ENCODE measurements around the gene CFAP157.

Gene CFAP157

GRCh38 chr9:127716412-127716811 is 9.6 kb downstream of the CFAP157 start:
- Histone ChIP-seq H3K79me2 (ENCODE audit: insufficient read depth, low read depth) (no peaks in the 10 kb centered on the region), H3K4me3 (IDR thresholded peaks at IDR 0.05; ENCODE audit: insufficient read depth, low read depth, low read length) (no peak overlapping the region)

GRCh38 chr9:127717766-127718165 is 11.0 kb downstream of the CFAP157 start:
- Histone ChIP-seq H3K4me1 (ENCODE audit: low read depth, poor library complexity, severe bottlenecking) (peaks cover 8% of the 10 kb centered on the region), H3K79me2 (ENCODE audit: insufficient read depth, low read depth) (no peaks in the 10 kb centered on the region), H3K4me2 (no peak overlapping the region), H4K20me1 (ENCODE audit: insufficient read depth) (no peaks in the 10 kb centered on the region), H3K27ac (no peak overlapping the region), H3K36me3 (ENCODE audit: insufficient read depth) (no peaks in the 10 kb centered on the region), H2AFZ (ENCODE audit: low read depth) (no peak overlapping the region), H3K27me3 (ENCODE audit: insufficient read depth, low read depth) (no peaks in the 10 kb centered on the region), H3K9ac (no peak overlapping the region), H3K4me3 (IDR thresholded peaks at IDR 0.05; ENCODE audit: insufficient read depth, low read depth, low read length) (no peak overlapping the region)
- TF ChIP-seq CTCF (conservative IDR thresholded peaks at IDR 0.05; ENCODE audit: low read depth, low read length): no peak

More at GRCh38 chr9:127716412-127716811, 9.6 kb downstream of the CFAP157 start:
- Histone ChIP-seq H3K4me2 (peak overlapping the region; percentile 62; the same call in 1 of the 2 replicates), H4K20me1 (ENCODE audit: insufficient read depth) (no peaks in the 10 kb centered on the region), H2AFZ (ENCODE audit: low read depth) (peak overlapping the region; percentile 94), H3K9ac (peak overlapping the region; percentile 80; the same call in 1 of the 2 replicates), H3K4me1 (ENCODE audit: low read depth, poor library complexity, severe bottlenecking) (peaks cover 10% of the 10 kb centered on the region), H3K27me3 (ENCODE audit: insufficient read depth, low read depth) (no peaks in the 10 kb centered on the region), H3K36me3 (ENCODE audit: insufficient read depth) (no peaks in the 10 kb centered on the region), H3K27ac (no peak overlapping the region)
- TF ChIP-seq CTCF (conservative IDR thresholded peaks at IDR 0.05; ENCODE audit: low read depth, low read length): no peak

- no peak for TF ChIP-seq CTCF (conservative IDR thresholded peaks at IDR 0.05; ENCODE audit: low read depth, low read length)
- H3K9ac ChIP-seq: no peak overlapping the region
- H3K4me2 ChIP-seq: no peak overlapping the region
- no peak overlapping the region for H2AFZ ChIP-seq (ENCODE audit: low read depth)
- no peak overlapping the region for H3K27ac ChIP-seq
- H3K4me3 ChIP-seq (IDR thresholded peaks at IDR 0.05; ENCODE audit: insufficient read depth, low read depth, low read length): no peak overlapping the region
- H3K4me1 ChIP-seq (ENCODE audit: low read depth, poor library complexity, severe bottlenecking): peaks cover 5% of the 10 kb centered on the region
- H3K27me3 ChIP-seq (ENCODE audit: insufficient read depth, low read depth): no peaks in the 10 kb centered on the region
- no peaks in the 10 kb centered on the region for H3K36me3 ChIP-seq (ENCODE audit: insufficient read depth)
- no peaks in the 10 kb centered on the region for H4K20me1 ChIP-seq (ENCODE audit: insufficient read depth)
- H3K79me2 ChIP-seq (ENCODE audit: insufficient read depth, low read depth): no peaks in the 10 kb centered on the region
These were observed 13.5 kb downstream of the CFAP157 start for GRCh38 chr9:127720031-127720864.

GRCh38 chr9:127720865-127721227 is 14.1 kb downstream of the CFAP157 start:
- Histone ChIP-seq H3K36me3 (ENCODE audit: insufficient read depth) (no peaks in the 10 kb centered on the region), H3K27ac (no peak overlapping the region), H3K4me3 (IDR thresholded peaks at IDR 0.05; ENCODE audit: insufficient read depth, low read depth, low read length) (no peak overlapping the region), H3K9ac (no peak overlapping the region), H2AFZ (ENCODE audit: low read depth) (no peak overlapping the region), H4K20me1 (ENCODE audit: insufficient read depth) (no peaks in the 10 kb centered on the region), H3K4me2 (no peak overlapping the region), H3K79me2 (ENCODE audit: insufficient read depth, low read depth) (no peaks in the 10 kb centered on the region), H3K4me1 (ENCODE audit: low read depth, poor library complexity, severe bottlenecking) (peaks cover 5% of the 10 kb centered on the region), H3K27me3 (ENCODE audit: insufficient read depth, low read depth) (no peaks in the 10 kb centered on the region)
- no peak for TF ChIP-seq CTCF (conservative IDR thresholded peaks at IDR 0.05; ENCODE audit: low read depth, low read length)

All from KMS-11 (cell line).